HEK293 (cell line): Measurements from ENCODE around the gene PCDHGB7.

Experiments used
- CTCF ChIA-PET: fragments of 350-600 bp; formaldehyde crosslinking; extraction: SDS; loops from one replicate; lab custom pipeline; 2021; ENCODE audit warnings: antibody characterized with exemption; lab: Yijun Ruan, JAX
- POLR2A ChIA-PET: fragments of 300-600 bp; formaldehyde crosslinking; extraction: SDS; loops from one replicate; lab custom pipeline; 2020; ENCODE audit warnings: antibody characterized with exemption, inconsistent platforms; lab: Yijun Ruan, JAX
- H3K27ac ChIP-seq: fragments of 200-500 bp; sonication (Bioruptor generic); 2 replicates; pipeline ENCODE4 v1.5.1; 2014; ENCODE audit warnings: low read depth, low read length, control low read depth, inconsistent platforms; ENCODE audit errors: extremely low read depth
- H3K36me3 ChIP-seq, 2 experiments: fragments of 200-500 bp in 1 of 2; sonication (Bioruptor generic) in 1 of 2; 1 replicate in 1 of 2; 2 replicates in 1 of 2; pipeline ENCODE4 v1.5.1; 2014 to 2017; ENCODE audit warnings: inconsistent platforms in 2 of 2, low read length in 2 of 2; ENCODE audit not compliant: control insufficient read depth in 2 of 2, insufficient read depth in 1 of 2
- H3K4me1 ChIP-seq: fragments of 200-500 bp; sonication (Bioruptor generic); 2 replicates; pipeline ENCODE4 v1.5.1; 2014; ENCODE audit warnings: mild to moderate bottlenecking, low read length, inconsistent platforms; ENCODE audit not compliant: control insufficient read depth, insufficient read depth
- H3K4me3 ChIP-seq: 2 replicates; pipeline ENCODE4 v1.5.1; 2011; ENCODE audit warnings: low read depth, mild to moderate bottlenecking, control low read depth, low read length, moderate library complexity
- H3K9me3 ChIP-seq: fragments of 200-500 bp; sonication (Bioruptor generic); 2 replicates; pipeline ENCODE4 v1.5.1; 2014; ENCODE audit warnings: low read depth, low read length, inconsistent platforms; ENCODE audit not compliant: control insufficient read depth, insufficient read depth
- GLI4 ChIP-seq: fragments of 450-650 bp; formaldehyde crosslinking; IDR thresholded peaks from 2 replicates; pipeline ENCODE4 v1.5.1; 2016; ENCODE audit warnings: missing biosample characterization, missing genetic modification characterization
- REPIN1 ChIP-seq: fragments of 450-650 bp; formaldehyde crosslinking; IDR thresholded peaks from 2 replicates; pipeline ENCODE4 v1.5.1; 2017; ENCODE audit warnings: missing biosample characterization, missing genetic modification characterization, low read depth
- SCRT1 ChIP-seq: fragments of 450-650 bp; formaldehyde crosslinking; IDR thresholded peaks from 2 replicates; pipeline ENCODE4 v1.5.1; 2016; ENCODE audit warnings: missing biosample characterization, missing genetic modification characterization, borderline replicate concordance
- ZBTB1 ChIP-seq: fragments of 450-650 bp; formaldehyde crosslinking; IDR thresholded peaks from 2 replicates; pipeline ENCODE4 v1.5.1; 2016; ENCODE audit warnings: missing biosample characterization, missing genetic modification characterization
- ZNF24 ChIP-seq: fragments of 450-650 bp; formaldehyde crosslinking; IDR thresholded peaks from 2 replicates; pipeline ENCODE4 v1.5.1; 2016; ENCODE audit warnings: missing biosample characterization, missing genetic modification characterization
- ZNF654 ChIP-seq: fragments of 450-650 bp; formaldehyde crosslinking; IDR thresholded peaks from 2 replicates; pipeline ENCODE4 v1.5.1; 2016; ENCODE audit warnings: low read depth, missing biosample characterization, missing genetic modification characterization
- ZNF670 ChIP-seq: fragments of 450-650 bp; formaldehyde crosslinking; IDR thresholded peaks from 2 replicates; pipeline ENCODE4 v1.5.1; 2016; ENCODE audit warnings: missing biosample characterization, missing genetic modification characterization, low read depth
- ZNF768 ChIP-seq: fragments of 450-650 bp; formaldehyde crosslinking; IDR thresholded peaks from 2 replicates; pipeline ENCODE4 v1.5.1; 2018; ENCODE audit warnings: missing biosample characterization, mild to moderate bottlenecking, missing genetic modification characterization
- ZSCAN23 ChIP-seq: fragments of 450-650 bp; formaldehyde crosslinking; IDR thresholded peaks from 2 replicates; pipeline ENCODE4 v1.5.1; 2016; ENCODE audit warnings: missing biosample characterization, missing genetic modification characterization
- TF ChIP-seq, protein P1 (sequence below): fragments of 450-650 bp; formaldehyde crosslinking; IDR thresholded peaks from 2 replicates; pipeline ENCODE4 v1.5.1; 2017; ENCODE audit warnings: missing biosample characterization, missing genetic modification characterization
- TF ChIP-seq, protein P2 (sequence below): fragments of 450-650 bp; formaldehyde crosslinking; IDR thresholded peaks from 2 replicates; pipeline ENCODE4 v1.5.1; 2016; ENCODE audit warnings: missing biosample characterization, missing genetic modification characterization
- TF ChIP-seq, protein P3 (sequence below): fragments of 450-650 bp; formaldehyde crosslinking; IDR thresholded peaks from 2 replicates; pipeline ENCODE4 v1.5.1; 2017; ENCODE audit warnings: missing biosample characterization, missing genetic modification characterization

Gene PCDHGB7

DNA sequence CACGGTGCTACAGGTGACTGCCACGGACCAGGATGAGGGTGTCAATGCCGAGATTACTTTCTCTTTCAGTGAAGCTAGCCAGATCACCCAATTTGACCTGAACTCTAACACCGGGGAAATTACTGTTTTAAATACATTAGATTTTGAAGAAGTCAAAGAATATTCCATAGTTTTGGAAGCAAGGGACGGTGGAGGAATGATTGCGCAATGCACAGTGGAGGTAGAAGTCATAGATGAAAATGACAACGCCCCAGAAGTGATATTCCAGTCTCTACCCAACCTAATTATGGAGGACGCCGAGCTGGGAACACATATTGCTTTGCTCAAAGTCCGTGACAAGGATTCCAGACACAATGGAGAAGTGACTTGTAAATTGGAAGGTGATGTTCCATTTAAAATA is 28.8 kb upstream of the PCDHGB7 start (continued):
- TF ChIP-seq, protein P1, sequence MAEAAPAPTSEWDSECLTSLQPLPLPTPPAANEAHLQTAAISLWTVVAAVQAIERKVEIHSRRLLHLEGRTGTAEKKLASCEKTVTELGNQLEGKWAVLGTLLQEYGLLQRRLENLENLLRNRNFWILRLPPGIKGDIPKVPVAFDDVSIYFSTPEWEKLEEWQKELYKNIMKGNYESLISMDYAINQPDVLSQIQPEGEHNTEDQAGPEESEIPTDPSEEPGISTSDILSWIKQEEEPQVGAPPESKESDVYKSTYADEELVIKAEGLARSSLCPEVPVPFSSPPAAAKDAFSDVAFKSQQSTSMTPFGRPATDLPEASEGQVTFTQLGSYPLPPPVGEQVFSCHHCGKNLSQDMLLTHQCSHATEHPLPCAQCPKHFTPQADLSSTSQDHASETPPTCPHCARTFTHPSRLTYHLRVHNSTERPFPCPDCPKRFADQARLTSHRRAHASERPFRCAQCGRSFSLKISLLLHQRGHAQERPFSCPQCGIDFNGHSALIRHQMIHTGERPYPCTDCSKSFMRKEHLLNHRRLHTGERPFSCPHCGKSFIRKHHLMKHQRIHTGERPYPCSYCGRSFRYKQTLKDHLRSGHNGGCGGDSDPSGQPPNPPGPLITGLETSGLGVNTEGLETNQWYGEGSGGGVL = no peak
- TF ChIP-seq ZNF24 (tag by site-specific recombination) = no peak

DNA sequence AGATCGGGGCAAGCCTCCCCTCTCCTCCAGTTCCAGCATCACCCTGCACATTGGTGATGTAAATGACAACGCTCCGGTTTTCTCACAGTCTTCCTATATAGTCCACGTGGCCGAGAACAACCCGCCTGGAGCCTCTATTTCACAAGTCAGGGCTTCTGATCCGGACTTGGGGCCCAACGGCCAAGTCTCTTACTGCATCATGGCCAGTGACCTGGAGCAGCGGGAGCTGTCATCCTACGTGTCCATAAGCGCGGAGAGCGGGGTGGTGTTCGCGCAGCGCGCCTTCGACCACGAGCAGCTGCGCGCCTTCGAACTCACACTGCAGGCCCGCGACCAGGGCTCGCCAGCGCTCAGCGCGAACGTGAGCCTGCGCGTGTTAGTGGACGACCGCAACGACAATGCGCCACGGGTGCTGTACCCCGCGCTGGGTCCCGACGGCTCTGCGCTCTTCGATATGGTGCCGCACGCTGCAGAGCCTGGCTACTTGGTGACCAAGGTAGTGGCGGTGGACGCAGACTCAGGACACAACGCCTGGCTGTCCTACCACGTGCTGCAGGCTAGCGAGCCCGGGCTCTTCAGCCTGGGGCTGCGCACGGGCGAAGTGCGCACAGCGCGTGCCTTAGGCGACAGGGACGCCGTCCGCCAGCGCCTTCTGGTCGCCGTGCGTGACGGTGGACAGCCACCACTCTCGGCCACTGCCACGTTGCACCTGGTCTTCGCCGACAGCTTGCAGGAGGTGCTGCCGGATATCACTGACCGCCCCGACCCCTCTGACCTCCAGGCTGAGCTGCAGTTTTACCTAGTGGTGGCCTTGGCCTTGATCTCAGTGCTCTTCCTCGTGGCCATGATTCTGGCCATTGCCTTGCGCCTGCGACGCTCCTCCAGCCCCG is 28.1 kb upstream of the PCDHGB7 start:
- Histone ChIP-seq H3K36me3 (no peaks in the 10 kb centered on the region), H3K27ac (no peak overlapping the region), H3K4me1 (no peaks in the 10 kb centered on the region), H3K9me3 (no peaks in the 10 kb centered on the region), H3K4me3 (no peak overlapping the region)
- ChIA-PET POLR2A (no interaction called here), CTCF (interaction anchor here (0.9 to 4.2 kb wide), 7 partner anchors 9 to 175 kb away, joined by 3 to 25 read pairs (median 4); partner anchors contain the start of genes PCDHGA1, PCDHGA10 and PCDHGB1)
- TF ChIP-seq, protein P2, sequence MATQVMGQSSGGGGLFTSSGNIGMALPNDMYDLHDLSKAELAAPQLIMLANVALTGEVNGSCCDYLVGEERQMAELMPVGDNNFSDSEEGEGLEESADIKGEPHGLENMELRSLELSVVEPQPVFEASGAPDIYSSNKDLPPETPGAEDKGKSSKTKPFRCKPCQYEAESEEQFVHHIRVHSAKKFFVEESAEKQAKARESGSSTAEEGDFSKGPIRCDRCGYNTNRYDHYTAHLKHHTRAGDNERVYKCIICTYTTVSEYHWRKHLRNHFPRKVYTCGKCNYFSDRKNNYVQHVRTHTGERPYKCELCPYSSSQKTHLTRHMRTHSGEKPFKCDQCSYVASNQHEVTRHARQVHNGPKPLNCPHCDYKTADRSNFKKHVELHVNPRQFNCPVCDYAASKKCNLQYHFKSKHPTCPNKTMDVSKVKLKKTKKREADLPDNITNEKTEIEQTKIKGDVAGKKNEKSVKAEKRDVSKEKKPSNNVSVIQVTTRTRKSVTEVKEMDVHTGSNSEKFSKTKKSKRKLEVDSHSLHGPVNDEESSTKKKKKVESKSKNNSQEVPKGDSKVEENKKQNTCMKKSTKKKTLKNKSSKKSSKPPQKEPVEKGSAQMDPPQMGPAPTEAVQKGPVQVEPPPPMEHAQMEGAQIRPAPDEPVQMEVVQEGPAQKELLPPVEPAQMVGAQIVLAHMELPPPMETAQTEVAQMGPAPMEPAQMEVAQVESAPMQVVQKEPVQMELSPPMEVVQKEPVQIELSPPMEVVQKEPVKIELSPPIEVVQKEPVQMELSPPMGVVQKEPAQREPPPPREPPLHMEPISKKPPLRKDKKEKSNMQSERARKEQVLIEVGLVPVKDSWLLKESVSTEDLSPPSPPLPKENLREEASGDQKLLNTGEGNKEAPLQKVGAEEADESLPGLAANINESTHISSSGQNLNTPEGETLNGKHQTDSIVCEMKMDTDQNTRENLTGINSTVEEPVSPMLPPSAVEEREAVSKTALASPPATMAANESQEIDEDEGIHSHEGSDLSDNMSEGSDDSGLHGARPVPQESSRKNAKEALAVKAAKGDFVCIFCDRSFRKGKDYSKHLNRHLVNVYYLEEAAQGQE = no peak
- no peak for TF ChIP-seq REPIN1

DNA sequence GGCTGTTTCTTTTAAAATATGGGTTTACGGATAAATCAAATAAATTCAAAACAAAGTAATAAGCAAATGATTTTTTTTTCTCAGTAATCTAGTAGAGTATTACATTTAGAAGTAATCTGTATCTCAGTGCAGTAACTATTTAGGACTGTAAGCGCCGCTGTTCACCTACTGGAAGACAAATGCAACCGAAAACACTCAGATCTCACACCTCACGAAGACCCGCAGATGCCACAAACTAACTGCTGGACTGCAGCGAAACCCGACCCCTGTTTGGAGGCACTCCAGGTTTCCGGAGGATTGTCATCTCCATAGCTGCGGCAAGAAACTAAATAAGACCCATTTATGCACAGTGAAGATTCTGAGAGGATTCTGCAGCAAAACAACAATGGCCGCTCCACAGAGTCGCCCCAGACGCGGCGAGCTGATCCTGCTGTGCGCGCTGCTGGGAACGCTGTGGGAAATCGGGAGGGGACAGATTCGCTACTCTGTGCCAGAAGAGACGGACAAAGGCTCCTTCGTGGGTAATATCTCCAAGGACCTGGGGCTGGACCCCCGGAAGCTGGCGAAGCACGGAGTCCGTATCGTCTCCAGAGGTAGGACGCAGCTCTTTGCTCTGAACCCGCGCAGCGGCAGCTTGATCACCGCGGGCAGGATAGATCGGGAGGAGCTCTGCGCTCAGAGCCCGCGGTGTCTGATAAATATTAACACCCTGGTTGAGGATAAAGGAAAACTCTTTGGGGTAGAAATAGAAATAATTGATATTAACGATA is 24.9 kb upstream of the PCDHGB7 start, which contains the start of gene PCDHGA8:
PCDHGA8 (plus strand) TSS at position 205 of the 770 bp plus-strand sequence; CDS start at position 386, 181 bp downstream.
- ChIA-PET POLR2A (no interaction called here), CTCF (interaction anchor here (0.6 to 4.2 kb wide), 18 partner anchors 9 to 483 kb away, joined by 3 to 25 read pairs (median 4); partner anchors contain the start of genes PCDHB11, PCDHGA11, PCDHGA4 and PCDHGA5)

More for the DNA sequence above, 24.9 kb upstream of the PCDHGB7 start, which contains the start of gene PCDHGA8:
- TF ChIP-seq ZSCAN23 (tag by site-specific recombination) = no peak
- TF ChIP-seq ZNF670 = no peak
- no peak for TF ChIP-seq ZBTB1
- no peak for TF ChIP-seq ZNF768 (tag by site-specific recombination)
- TF ChIP-seq SCRT1 (tag by site-specific recombination) = no peak
- TF ChIP-seq, protein P3, sequence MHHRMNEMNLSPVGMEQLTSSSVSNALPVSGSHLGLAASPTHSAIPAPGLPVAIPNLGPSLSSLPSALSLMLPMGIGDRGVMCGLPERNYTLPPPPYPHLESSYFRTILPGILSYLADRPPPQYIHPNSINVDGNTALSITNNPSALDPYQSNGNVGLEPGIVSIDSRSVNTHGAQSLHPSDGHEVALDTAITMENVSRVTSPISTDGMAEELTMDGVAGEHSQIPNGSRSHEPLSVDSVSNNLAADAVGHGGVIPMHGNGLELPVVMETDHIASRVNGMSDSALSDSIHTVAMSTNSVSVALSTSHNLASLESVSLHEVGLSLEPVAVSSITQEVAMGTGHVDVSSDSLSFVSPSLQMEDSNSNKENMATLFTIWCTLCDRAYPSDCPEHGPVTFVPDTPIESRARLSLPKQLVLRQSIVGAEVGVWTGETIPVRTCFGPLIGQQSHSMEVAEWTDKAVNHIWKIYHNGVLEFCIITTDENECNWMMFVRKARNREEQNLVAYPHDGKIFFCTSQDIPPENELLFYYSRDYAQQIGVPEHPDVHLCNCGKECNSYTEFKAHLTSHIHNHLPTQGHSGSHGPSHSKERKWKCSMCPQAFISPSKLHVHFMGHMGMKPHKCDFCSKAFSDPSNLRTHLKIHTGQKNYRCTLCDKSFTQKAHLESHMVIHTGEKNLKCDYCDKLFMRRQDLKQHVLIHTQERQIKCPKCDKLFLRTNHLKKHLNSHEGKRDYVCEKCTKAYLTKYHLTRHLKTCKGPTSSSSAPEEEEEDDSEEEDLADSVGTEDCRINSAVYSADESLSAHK (tag by site-specific recombination) = no peak
- TF ChIP-seq ZNF654 (tag by site-specific recombination) = peak; percentile 21; the same call in 1 of the 2 replicates
- no peak for TF ChIP-seq GLI4 (tag by site-specific recombination)
- Histone ChIP-seq H3K4me3 (no peak within 1 kb of the TSS), H3K4me1 (no peaks in the 10 kb centered on the region), H3K36me3 (no peaks in the 10 kb centered on the region), H3K9me3 (no peaks in the 10 kb centered on the region), H3K27ac (no peak within 1 kb of the TSS)
